Kidney glomerular epithelial cell (primary cell): ENCODE data around the gene ARHGAP21.

Source experiments
- DNase-seq: peaks from one replicate; lab custom pipeline; 2025; lab: John Stamatoyannopoulos, UW

Gene ARHGAP21

GRCh38 chr10:24722676-24723385 is 856 bp downstream of the ARHGAP21 start:
- DNase-seq = peak; percentile 18

- no peak for DNase-seq
Measured at GRCh38 chr10:24722131-24722675, 1.5 kb downstream of the ARHGAP21 start.

GRCh38 chr10:24721229-24722106 is 2.2 kb downstream of the ARHGAP21 start:
- peak; percentile 16 for DNase-seq

GRCh38 chr10:24720096-24720495 is 3.6 kb downstream of the ARHGAP21 start:
- no peak for DNase-seq

GRCh38 chr10:24718031-24718855 is 5.4 kb downstream of the ARHGAP21 start:
- peak; percentile 62 for DNase-seq

- DNase-seq = peak; percentile 14
Measured at GRCh38 chr10:24716295-24716694, 7.4 kb downstream of the ARHGAP21 start.

GRCh38 chr10:24715246-24715769 is 8.4 kb downstream of the ARHGAP21 start:
- DNase-seq = no peak

GRCh38 chr10:24713086-24713485 is 10.6 kb downstream of the ARHGAP21 start:
- DNase-seq = no peak

GRCh38 chr10:24711465-24711864 is 12.2 kb downstream of the ARHGAP21 start:
- no peak for DNase-seq

- no peak for DNase-seq
Measured at GRCh38 chr10:24708081-24708480, 15.6 kb downstream of the ARHGAP21 start.

GRCh38 chr10:24707445-24707844 is 16.2 kb downstream of the ARHGAP21 start:
- no peak for DNase-seq

- peak; percentile 76 for DNase-seq
Measured at GRCh38 chr10:24706479-24707118, 17.1 kb downstream of the ARHGAP21 start.

GRCh38 chr10:24703700-24704099 is 20.0 kb downstream of the ARHGAP21 start:
- no peak for DNase-seq

- DNase-seq = no peak
Measured at GRCh38 chr10:24701447-24701846, 22.2 kb downstream of the ARHGAP21 start.

- DNase-seq = no peak
Measured at GRCh38 chr10:24700948-24701347, 22.7 kb downstream of the ARHGAP21 start.

- no peak for DNase-seq
Measured at GRCh38 chr10:24698270-24698669, 25.4 kb downstream of the ARHGAP21 start.

- DNase-seq = no peak
Measured at GRCh38 chr10:24697080-24697479, 26.6 kb downstream of the ARHGAP21 start.

GRCh38 chr10:24695452-24695851 is 28.2 kb downstream of the ARHGAP21 start:
- DNase-seq = no peak

GRCh38 chr10:24694086-24694485 is 29.6 kb downstream of the ARHGAP21 start:
- no peak for DNase-seq

GRCh38 chr10:24690961-24691512 is 32.6 kb downstream of the ARHGAP21 start:
- no peak for DNase-seq

GRCh38 chr10:24685958-24686540 is 37.6 kb downstream of the ARHGAP21 start:
- no peak for DNase-seq
